CD4-positive, alpha-beta memory T cell (primary cell): ENCODE results near the gene CDK5RAP2. TPM values are rescaled to one million over a fixed set of nuclear protein-coding genes. Genes with fewer than 3 reads are reported as not detected.

Experiments
- CTCF ChIA-PET: fragments of 350-600 bp; sonication (Branson Sonifier 250); formaldehyde crosslinking; loops from one replicate; lab custom pipeline; 2021; ENCODE audit warnings: inconsistent platforms; ENCODE audit not compliant: partially characterized antibody; lab: Charles Lee
- POLR2A ChIA-PET: fragments of 350-600 bp; sonication (Branson Sonifier 250); formaldehyde crosslinking; loops from one replicate; lab custom pipeline; 2021; ENCODE audit not compliant: partially characterized antibody; lab: Charles Lee
- DNase-seq, 5 donors: peaks; one replicate each; pipeline versions ENCODE4 v3.0.0 to v3.0.0-alpha.2; 2020 to 2022; ENCODE audit warnings: mixed read lengths in 1 of 5
- H3K27ac ChIP-seq: one replicate; pipeline ENCODE4 v1.7.0; 2013; ENCODE audit warnings: low read depth, low read length
- H3K27me3 ChIP-seq: 2 replicates; pipeline ENCODE4 v1.7.0; 2013; ENCODE audit warnings: mild to moderate bottlenecking, low read length, moderate library complexity; ENCODE audit not compliant: insufficient read depth
- H3K36me3 ChIP-seq: 2 replicates; pipeline ENCODE4 v1.7.0; 2013; ENCODE audit warnings: mild to moderate bottlenecking, low read length, moderate library complexity; ENCODE audit not compliant: insufficient read depth
- H3K4me1 ChIP-seq: 2 replicates; pipeline ENCODE4 v1.7.0; 2013; ENCODE audit warnings: mild to moderate bottlenecking, low read length, moderate library complexity; ENCODE audit not compliant: insufficient read depth
- H3K4me3 ChIP-seq, 2 donors: one replicate each; pipeline ENCODE4 v1.7.0; 2013; ENCODE audit warnings: low read length in 2 of 2, mild to moderate bottlenecking in 1 of 2
- H3K9me3 ChIP-seq, 2 donors: one replicate each; pipeline ENCODE4 v1.7.0; 2013; ENCODE audit warnings: low read length in 2 of 2, control low read depth in 1 of 2; ENCODE audit not compliant: control insufficient read depth in 1 of 2
- H3K27ac Mint-ChIP-seq, 7 donors: one replicate each; pipeline ENCODE4 v1.8.0; 2020 to 2021; ENCODE audit warnings: mixed read lengths in 7 of 7, mild to moderate bottlenecking in 6 of 7, inconsistent platforms in 3 of 7, moderate library complexity in 3 of 7
- H3K27me3 Mint-ChIP-seq, 2 donors: one replicate each; pipeline ENCODE4 v1.8.0; 2020 to 2021; ENCODE audit warnings: mixed read lengths in 2 of 2
- H3K36me3 Mint-ChIP-seq, 2 donors: one replicate each; pipeline ENCODE4 v1.8.0; 2020 to 2021; ENCODE audit warnings: mixed read lengths in 2 of 2, inconsistent platforms in 1 of 2, mild to moderate bottlenecking in 1 of 2
- H3K4me1 Mint-ChIP-seq, 4 donors: one replicate each; pipeline ENCODE4 v1.8.0; 2020 to 2021; ENCODE audit warnings: mixed read lengths in 4 of 4, mild to moderate bottlenecking in 1 of 4
- H3K4me3 Mint-ChIP-seq, 8 donors: one replicate each; pipeline ENCODE4 v1.8.0; 2020 to 2021; ENCODE audit warnings: mixed read lengths in 8 of 8, mild to moderate bottlenecking in 7 of 8, moderate library complexity in 6 of 8, inconsistent platforms in 3 of 8
- H3K9me3 Mint-ChIP-seq, 8 donors: one replicate each; pipeline ENCODE4 v1.8.0; 2020 to 2021; ENCODE audit warnings: mixed read lengths in 8 of 8, mild to moderate bottlenecking in 5 of 8, inconsistent platforms in 3 of 8, moderate library complexity in 1 of 8
- intact Hi-C: fragments of 100-400 bp; cut with micrococcal nuclease; formaldehyde crosslinking; loops from one replicate; pipeline ENCODE4 v1.15.1; 2023
- polyA plus RNA-seq, 2 donors: library from polyadenylated mRNA; unstranded; fragments of 300-500 nt; fragmentation: Illumina TruSeq; gene quantifications; one replicate each; pipeline ENCODE4 v1.2.3, GENCODE V29; 2021
- total RNA-seq, 2 experiments: library from RNA; stranded (reverse); gene quantifications; one replicate each; pipeline ENCODE4 v1.2.3, GENCODE V29; 2021

CDK5RAP2 gene
- total and polyA plus RNA-seq, 4 experiments from 2014 or later: 3.9 to 102 (median 59.4) TPM

DNA sequence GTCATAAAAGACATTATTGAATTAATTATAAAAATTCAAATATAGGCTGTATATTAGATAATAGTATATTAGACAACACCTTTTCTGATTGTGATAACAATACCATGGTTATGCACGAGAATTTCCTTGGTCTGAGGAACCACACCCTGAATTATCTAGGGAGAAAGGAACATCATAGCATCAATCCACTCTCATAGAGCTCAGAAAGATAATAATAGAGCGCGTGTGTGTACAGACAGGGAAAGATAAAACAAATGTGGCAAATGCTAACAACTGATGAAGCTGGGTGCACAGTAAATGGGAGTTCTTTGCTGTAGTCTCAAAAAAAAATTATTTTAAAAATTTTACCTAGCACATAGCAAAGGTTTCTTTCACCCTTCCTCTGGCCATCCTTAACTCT lies 143.5 kb downstream of the CDK5RAP2 start:
- H3K27me3 ChIP-seq: no peaks in the 10 kb centered on the region
- H3K4me1 ChIP-seq: no peaks in the 10 kb centered on the region
- H3K27ac Mint-ChIP-seq: peak overlapping the region in 1 of 7 donors; percentile 80
- no peaks in the 10 kb centered on the region for H3K9me3 Mint-ChIP-seq
- no peak overlapping the region for H3K27ac ChIP-seq
- H3K27me3 Mint-ChIP-seq: no peaks in the 10 kb centered on the region
- peaks cover 32% of the 10 kb centered on the region for H3K36me3 ChIP-seq
- no peak overlapping the region for H3K4me3 Mint-ChIP-seq
- peaks cover 13 to 22% (median 14%) of the 10 kb centered on the region in 4 donors for H3K4me1 Mint-ChIP-seq
- no peak for DNase-seq
- intact Hi-C loops: no loop called here
- H3K36me3 Mint-ChIP-seq: peaks cover 73 to 80% of the 10 kb centered on the region in 2 donors
- H3K9me3 ChIP-seq: no peaks in the 10 kb centered on the region
- H3K4me3 ChIP-seq: no peak overlapping the region
- POLR2A ChIA-PET: no interaction called here
- CTCF ChIA-PET: no interaction called here

DNA sequence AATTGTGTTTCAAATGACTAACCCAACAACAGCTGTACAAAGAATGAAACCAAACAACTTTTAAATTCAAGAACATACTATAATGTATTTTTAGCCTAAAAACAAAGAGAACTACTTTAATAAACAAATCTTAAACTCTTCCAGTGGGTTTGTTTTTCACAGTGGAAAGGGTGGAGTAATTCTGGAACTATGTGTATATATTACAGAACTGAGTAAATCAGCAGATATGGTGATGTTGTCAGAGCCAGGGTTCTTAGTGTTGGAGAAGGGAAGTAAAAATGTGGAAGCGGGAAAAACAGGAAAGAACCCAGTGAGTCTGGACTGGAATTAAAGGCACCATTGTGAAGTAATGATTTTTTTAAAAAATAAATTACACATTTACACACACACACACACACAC lies 144.9 kb downstream of the CDK5RAP2 start:
- H3K27me3 ChIP-seq: no peaks in the 10 kb centered on the region
- H3K9me3 ChIP-seq: no peaks in the 10 kb centered on the region
- POLR2A ChIA-PET: no interaction called here
- Mint-ChIP-seq H3K9me3 (no peaks in the 10 kb centered on the region), H3K27me3 (no peaks in the 10 kb centered on the region), H3K4me1 (peaks cover 14 to 24% (median 15%) of the 10 kb centered on the region in 4 donors), H3K36me3 (peaks cover 71 to 74% of the 10 kb centered on the region in 2 donors), H3K27ac (no peak overlapping the region), H3K4me3 (no peak overlapping the region)
- no peaks in the 10 kb centered on the region for H3K4me1 ChIP-seq
- DNase-seq: no peak
- intact Hi-C loops: no loop called here
- no peak overlapping the region for H3K27ac ChIP-seq
- CTCF ChIA-PET: no interaction called here
- peaks cover 29% of the 10 kb centered on the region for H3K36me3 ChIP-seq
- H3K4me3 ChIP-seq: no peak overlapping the region

- no peaks in the 10 kb centered on the region for H3K27me3 ChIP-seq
- H3K9me3 ChIP-seq: no peaks in the 10 kb centered on the region
- ChIA-PET CTCF (no interaction called here), POLR2A (no interaction called here)
- no peak overlapping the region for H3K27ac ChIP-seq
- intact Hi-C loops: no loop called here
- Mint-ChIP-seq H3K36me3 (peaks cover 68 to 71% of the 10 kb centered on the region in 2 donors), H3K9me3 (peaks cover 0 to 2% (median 0%) of the 10 kb centered on the region in 8 donors), H3K4me1 (peaks cover 14 to 26% (median 15%) of the 10 kb centered on the region in 4 donors), H3K27me3 (no peaks in the 10 kb centered on the region), H3K4me3 (no peak overlapping the region), H3K27ac (peak overlapping the region in 3 of 7 donors; percentile 11 to 81 (median 33))
- DNase-seq: no peak
- no peaks in the 10 kb centered on the region for H3K4me1 ChIP-seq
- H3K4me3 ChIP-seq: no peak overlapping the region
- H3K36me3 ChIP-seq: peaks cover 26% of the 10 kb centered on the region
Observed at GRCh38 chr9:120434532-120434931, 145.4 kb downstream of the CDK5RAP2 start.

DNA sequence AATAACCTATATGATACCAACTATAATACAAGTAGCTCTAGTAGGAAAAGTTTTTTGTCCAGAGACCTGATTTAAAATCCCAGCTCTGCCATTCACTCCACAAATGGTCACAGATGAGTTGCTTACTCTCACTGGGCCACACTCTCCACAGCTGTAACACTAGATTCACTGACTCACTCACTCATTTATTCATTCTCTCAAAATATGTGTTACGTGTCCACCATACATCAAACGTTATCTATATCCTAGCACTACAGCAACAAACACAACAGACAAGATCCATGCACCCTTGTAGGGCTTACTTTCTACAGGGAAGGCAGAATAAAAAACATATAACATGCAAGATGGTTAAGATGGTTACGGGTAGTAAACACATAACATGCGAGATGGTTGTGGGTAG lies 146.3 kb downstream of the CDK5RAP2 start:
- H3K27me3 Mint-ChIP-seq: no peaks in the 10 kb centered on the region
- H3K27ac Mint-ChIP-seq: peak overlapping the region in 3 of 7 donors; percentile 3 to 15 (median 5)
- H3K9me3 Mint-ChIP-seq: peaks cover 0 to 2% (median 0%) of the 10 kb centered on the region in 8 donors

DNA sequence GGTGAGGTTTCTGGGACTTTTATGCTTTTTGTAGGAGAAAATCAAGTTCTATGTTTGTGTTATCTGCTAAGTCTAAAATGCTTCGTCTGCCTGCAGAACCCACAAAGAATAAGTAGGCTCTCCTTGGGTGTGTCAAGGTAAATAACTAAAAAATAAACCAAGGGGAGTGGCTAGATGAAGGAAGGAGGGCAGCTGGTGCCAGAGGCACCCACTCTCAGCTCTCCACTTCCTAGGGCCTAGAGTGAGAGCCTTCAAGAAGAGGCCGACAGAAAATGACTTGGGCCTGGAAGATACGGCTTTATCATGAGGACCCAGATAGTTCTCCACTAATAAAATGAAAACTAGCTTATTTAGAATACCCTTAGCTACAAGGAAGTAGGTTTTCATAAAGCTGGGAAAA lies 147.4 kb downstream of the CDK5RAP2 start:
- no peak overlapping the region for H3K27ac ChIP-seq
- CTCF ChIA-PET: no interaction called here
- Mint-ChIP-seq H3K36me3 (peaks cover 52% of the 10 kb centered on the region in 2 donors), H3K4me3 (no peak overlapping the region), H3K4me1 (peaks cover 7 to 15% (median 10%) of the 10 kb centered on the region in 4 donors), H3K27ac (peak overlapping the region in 1 of 7 donors; percentile 62), H3K27me3 (no peaks in the 10 kb centered on the region), H3K9me3 (peaks cover 0 to 2% (median 0%) of the 10 kb centered on the region in 8 donors)
- H3K36me3 ChIP-seq: peaks cover 11% of the 10 kb centered on the region
- no peaks in the 10 kb centered on the region for H3K27me3 ChIP-seq
- peak in 1 of 5 donors; percentile 11 for DNase-seq
- intact Hi-C loops: no loop called here
- H3K4me1 ChIP-seq: no peaks in the 10 kb centered on the region
- no peak overlapping the region for H3K4me3 ChIP-seq
- H3K9me3 ChIP-seq: no peaks in the 10 kb centered on the region
- POLR2A ChIA-PET: no interaction called here

More for the DNA sequence above, 146.3 kb downstream of the CDK5RAP2 start:
- ChIA-PET POLR2A (no interaction called here), CTCF (no interaction called here)
- Mint-ChIP-seq H3K36me3 (peaks cover 60 to 63% of the 10 kb centered on the region in 2 donors), H3K4me1 (peaks cover 13 to 21% (median 14%) of the 10 kb centered on the region in 4 donors), H3K4me3 (no peak overlapping the region)
- H3K4me1 ChIP-seq: no peaks in the 10 kb centered on the region
- intact Hi-C loops: no loop called here
- peaks cover 18% of the 10 kb centered on the region for H3K36me3 ChIP-seq
- no peak overlapping the region for H3K4me3 ChIP-seq
- DNase-seq: no peak
- H3K27ac ChIP-seq: no peak overlapping the region
- H3K27me3 ChIP-seq: no peaks in the 10 kb centered on the region
- no peaks in the 10 kb centered on the region for H3K9me3 ChIP-seq

- intact Hi-C loops: no loop called here
- Histone ChIP-seq H3K4me1 (no peaks in the 10 kb centered on the region), H3K27ac (no peak overlapping the region), H3K27me3 (no peaks in the 10 kb centered on the region), H3K4me3 (no peak overlapping the region), H3K36me3 (peaks cover 9% of the 10 kb centered on the region), H3K9me3 (no peaks in the 10 kb centered on the region)
- H3K4me3 Mint-ChIP-seq: no peak overlapping the region
- CTCF ChIA-PET: no interaction called here
- DNase-seq: no peak
- H3K27me3 Mint-ChIP-seq: no peaks in the 10 kb centered on the region
- peaks cover 5 to 14% (median 10%) of the 10 kb centered on the region in 4 donors for H3K4me1 Mint-ChIP-seq
- peaks cover 47 to 54% of the 10 kb centered on the region in 2 donors for H3K36me3 Mint-ChIP-seq
- peak overlapping the region in 4 of 7 donors; percentile 25 to 61 (median 44) for H3K27ac Mint-ChIP-seq
- H3K9me3 Mint-ChIP-seq: peaks cover 0 to 2% (median 0%) of the 10 kb centered on the region in 8 donors
- POLR2A ChIA-PET: no interaction called here
Observed at GRCh38 chr9:120431268-120431667, 148.7 kb downstream of the CDK5RAP2 start.

GRCh38 chr9:120424248-120424647 lies 155.7 kb downstream of the CDK5RAP2 start:
- intact Hi-C loops: no loop called here
- Mint-ChIP-seq H3K27ac (peak overlapping the region in 1 of 7 donors; percentile 13), H3K4me3 (no peak overlapping the region), H3K4me1 (peaks cover 0 to 5% (median 1%) of the 10 kb centered on the region in 4 donors), H3K27me3 (no peaks in the 10 kb centered on the region), H3K36me3 (peaks cover 56 to 71% of the 10 kb centered on the region in 2 donors), H3K9me3 (peaks cover 0 to 2% (median 0%) of the 10 kb centered on the region in 8 donors)
- H3K4me1 ChIP-seq: no peaks in the 10 kb centered on the region
- peaks cover 32% of the 10 kb centered on the region for H3K36me3 ChIP-seq
- H3K27me3 ChIP-seq: no peaks in the 10 kb centered on the region
- H3K4me3 ChIP-seq: no peak overlapping the region
- no peak overlapping the region for H3K27ac ChIP-seq
- no peaks in the 10 kb centered on the region for H3K9me3 ChIP-seq
- CTCF ChIA-PET: no interaction called here
- no peak for DNase-seq
- POLR2A ChIA-PET: no interaction called here
